ENCODE results near the gene OTOP1.
"Not testable (repeated sequence)": the region's sequence is repeated elsewhere in the genome, so short reads cannot be mapped to it uniquely, and the experiment has no call there.

Gene OTOP1

DNA sequence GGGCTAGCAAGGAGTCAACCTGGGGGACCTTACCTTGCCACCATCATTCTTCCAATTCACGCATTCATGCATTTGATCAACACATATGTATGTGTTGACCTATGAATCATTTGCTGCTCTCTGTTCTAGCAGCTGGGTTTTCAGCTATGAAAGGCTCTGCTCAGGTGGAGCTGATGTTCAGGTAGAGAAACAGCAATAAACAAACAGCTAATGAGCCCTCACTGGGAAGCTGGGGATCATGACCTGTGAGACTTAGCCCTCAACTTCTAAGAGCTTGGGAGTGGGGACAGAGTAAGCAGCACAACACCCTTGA is 1.6 kb upstream of the OTOP1 start:
- no peak for DNase-seq (ENCODE audit: low read depth in 2 of 3, low spot score in 1 of 3)

DNA sequence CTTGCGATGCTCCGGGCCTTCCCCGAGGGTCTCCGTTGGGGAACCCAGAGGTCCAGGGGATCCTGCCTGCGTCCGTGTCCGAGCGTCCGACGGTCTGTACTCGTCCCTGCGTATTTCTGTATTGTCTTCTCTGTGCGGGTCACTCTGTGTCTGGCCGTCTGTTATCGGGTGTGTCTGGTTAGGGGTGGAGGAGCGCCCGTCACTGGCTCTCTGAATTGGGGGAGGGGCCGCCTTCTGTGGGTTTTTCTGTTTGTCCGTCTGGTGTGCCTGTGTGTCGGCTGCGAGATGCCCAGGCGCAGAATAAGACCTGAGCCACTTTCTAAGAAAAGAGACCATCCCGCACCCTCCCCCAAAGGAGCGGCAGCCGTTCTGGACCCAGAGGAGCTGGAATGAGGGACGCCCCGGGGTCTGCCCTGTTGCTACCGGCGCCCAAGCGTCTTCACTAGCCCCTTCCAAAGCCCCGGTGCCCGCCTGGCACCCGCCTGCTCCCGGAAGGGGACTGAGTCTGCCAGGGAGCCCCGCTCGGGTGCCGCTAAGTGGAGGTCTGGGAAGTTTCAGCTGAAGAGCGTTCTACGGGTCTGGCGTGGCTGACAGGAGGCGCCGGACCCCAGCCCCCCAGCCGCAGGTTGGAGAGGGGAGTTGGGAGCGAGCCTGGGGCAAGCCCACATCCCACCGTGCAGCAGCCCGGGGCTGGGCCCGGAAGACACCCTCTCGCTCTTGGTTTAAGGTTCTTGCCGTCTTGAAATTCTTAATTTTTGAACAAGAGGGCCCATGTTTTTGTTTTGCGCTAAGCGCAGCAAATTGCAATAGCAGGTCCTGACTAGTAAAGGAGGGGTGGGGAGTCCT is 1.0 kb upstream of the OTOP1 start:
- no peak for DNase-seq (ENCODE audit: low read depth in 2 of 3, low spot score in 1 of 3)

DNA sequence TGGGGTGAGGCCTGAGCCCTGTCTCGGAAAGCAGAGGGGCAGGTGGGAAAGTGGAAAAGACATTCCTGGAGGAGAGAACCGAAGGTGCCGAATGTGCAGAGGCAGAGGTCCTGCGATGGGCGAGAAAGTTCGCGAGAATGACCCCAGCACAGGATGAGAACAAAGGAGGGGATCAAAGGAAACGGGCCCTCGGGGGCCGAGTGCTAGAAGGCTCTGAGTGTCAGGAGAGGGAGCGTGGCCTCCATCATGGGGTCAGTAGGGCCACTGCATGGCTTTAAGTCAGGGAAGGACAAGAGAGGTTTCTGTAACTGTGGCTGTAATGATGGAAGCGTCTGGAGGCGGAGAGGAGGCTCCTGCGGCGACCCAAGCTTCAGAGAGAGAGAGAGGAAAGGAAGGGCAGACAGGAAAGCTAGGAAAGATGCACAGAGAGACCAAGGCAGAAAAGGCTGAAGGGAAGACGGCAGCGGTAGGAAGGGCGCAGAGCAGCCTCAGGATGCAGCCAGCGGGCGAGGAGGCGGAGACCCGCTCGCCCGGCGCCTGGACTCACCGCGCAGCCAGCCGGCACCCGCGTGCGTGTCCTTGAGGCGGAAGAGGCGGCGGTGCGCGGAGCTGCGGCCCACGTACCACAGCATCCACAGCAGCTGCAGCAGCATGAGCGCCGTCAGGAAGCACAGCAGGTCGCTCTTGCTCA is 669 bp downstream of the OTOP1 start:
- DNase-seq (ENCODE audit: low read depth in 2 of 3, low spot score in 1 of 3): no peak

DNA sequence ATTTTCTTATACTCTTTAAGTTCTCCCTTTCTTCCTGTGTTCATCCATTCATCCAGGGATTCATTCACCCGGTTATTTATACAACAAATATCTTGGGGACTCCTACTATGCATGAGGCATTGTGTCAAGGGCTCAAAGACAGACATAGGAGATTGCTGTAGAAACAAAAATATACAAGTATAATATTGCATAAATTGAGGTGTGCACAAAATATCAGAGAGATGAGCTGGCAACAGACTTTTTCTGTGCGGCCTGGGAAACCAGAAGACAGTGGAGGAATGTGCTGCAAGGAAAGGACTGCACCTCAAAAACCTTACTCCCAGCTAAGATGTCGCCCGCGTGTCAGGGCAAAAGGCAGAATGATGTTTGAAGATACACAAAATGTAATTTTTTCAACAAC is 9.6 kb downstream of the OTOP1 start:
- DNase-seq (ENCODE audit: low read depth in 2 of 3, low spot score in 1 of 3): no peak

DNA sequence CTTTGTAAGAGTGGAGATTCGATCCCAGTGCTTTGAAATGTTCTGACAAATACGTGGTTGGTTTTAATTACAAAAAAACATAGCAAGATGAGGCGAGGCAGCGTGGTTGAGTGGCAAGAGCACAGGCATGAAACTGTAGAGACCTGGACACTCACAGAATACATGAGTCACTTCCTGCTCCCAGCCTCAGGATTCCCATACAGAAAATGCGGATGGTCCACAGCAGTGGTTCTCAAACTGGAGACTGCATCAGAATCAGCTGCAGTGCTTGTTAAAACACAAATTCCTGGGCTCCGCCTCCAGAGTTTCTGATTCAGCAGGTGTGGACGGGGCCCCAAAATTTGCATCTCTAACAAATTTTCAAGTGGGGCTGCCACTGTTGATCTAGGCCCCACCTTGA is 10.1 kb downstream of the OTOP1 start:
- no peak for DNase-seq (ENCODE audit: low read depth in 2 of 3, low spot score in 1 of 3)

DNA sequence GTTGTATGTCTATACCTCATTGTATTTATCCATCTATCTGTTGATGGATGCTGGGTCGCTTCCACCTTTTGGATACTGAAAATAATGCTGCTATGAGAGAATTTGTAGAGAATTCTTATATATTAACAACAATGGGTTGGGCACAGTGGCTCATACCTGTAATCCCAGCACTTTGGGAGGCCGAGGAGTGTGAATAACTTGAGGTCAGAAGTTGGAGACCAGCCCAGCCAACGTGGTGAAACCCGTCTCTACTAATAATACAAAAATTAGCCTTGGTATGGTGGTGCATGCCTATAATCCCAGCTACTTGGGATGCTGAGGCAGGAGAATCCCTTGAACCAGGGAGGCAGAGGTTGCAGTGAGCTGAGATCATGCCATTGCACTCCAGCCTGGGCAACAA is 13.1 kb downstream of the OTOP1 start:
- DNase-seq (ENCODE audit: low read depth in 2 of 3, low spot score in 1 of 3): not testable (repeated sequence)

DNA sequence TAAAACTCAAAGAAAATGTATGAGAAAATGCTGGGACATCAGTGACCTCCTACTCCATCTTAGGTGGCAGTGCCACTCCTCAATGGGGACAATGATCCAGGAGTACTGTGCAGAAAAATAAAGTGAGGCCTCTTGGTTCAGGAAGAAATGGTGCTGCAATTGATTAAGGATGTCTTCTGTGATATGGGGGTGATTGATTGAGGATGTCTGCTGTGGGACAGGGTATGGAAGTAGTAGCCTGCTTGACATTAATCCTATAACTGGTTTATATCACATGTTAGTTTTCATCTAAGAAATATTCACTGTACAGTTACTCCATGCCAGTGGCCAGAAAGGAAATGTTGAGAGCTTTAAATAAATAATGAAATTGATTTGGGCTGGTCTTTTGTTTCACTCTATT is 20.5 kb downstream of the OTOP1 start:
- no peak for DNase-seq (ENCODE audit: low read depth in 2 of 3, low spot score in 1 of 3)

DNA sequence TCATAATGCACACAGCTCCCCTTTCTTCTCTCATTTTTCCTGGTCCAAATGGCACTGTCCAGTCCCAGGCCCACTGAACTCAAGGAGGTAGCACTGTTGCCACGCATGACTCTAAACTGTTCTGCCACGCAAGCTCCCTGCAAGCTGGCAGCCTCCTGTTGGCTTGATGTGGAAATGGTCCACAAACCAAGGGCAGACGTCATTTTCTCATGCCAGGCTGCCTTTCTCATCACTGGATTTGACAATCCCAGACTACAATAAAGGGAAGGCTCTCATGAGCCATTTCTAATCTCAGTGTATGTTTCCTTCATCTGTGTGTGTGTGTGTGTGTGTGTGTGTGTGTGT is 22.4 kb downstream of the OTOP1 start:
- no peak for DNase-seq (ENCODE audit: low read depth in 2 of 3, low spot score in 1 of 3)

DNA sequence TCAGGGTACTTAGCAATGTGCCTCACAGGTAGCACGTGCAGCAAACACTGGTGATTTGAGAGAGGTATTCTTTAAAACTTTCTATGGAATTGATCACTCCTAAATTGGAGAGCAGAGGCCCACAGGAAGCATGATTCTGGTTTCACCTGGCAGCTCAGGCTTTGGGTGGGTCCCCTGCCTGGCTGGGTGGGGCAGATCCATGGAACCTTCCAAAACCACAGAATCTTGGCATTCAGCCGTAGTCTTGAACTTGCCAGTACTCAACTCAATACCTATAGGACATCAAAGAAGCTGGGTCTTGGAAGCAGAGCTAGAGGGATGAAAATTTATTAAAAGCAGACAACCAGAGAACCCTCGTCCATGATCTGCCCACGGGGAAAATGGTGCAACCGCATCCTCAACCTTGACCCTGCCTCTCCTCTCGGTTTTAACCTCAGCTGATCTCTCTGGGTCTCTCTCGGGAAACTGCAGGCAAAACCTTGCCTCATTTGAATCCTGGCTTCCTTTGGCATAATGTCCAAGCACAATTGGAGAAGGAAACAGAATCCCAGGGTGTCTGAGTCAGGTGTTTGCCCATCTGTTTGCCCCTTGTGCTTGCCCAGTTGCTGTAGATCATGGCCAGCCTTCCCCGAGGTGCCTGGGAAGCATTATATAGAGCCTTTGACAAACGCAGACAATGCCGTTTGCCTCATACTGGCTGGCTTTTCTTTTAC is 22.9 kb downstream of the OTOP1 start:
- no peak for DNase-seq (ENCODE audit: low read depth in 2 of 3, low spot score in 1 of 3)

DNA sequence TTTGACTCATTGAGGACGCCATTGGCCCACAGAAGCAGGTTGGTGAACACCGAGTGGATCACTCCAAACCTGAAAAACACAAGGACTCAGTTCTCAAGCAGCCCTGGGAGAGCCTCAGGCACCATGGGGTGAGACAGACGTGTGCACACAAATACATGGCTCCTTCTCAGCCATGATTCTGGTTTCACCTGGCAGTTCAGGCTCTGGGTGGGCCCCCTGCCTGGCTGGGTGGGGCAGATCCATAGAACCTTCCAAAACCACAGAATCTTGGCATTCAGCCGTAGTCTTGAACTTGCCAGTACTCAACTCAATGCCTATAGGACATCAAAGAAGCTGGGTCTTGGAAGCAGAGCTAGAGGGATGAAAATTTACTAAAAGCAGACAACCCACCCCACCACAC is 24.2 kb downstream of the OTOP1 start:
- DNase-seq (ENCODE audit: low read depth in 2 of 3, low spot score in 1 of 3): no peak

DNA sequence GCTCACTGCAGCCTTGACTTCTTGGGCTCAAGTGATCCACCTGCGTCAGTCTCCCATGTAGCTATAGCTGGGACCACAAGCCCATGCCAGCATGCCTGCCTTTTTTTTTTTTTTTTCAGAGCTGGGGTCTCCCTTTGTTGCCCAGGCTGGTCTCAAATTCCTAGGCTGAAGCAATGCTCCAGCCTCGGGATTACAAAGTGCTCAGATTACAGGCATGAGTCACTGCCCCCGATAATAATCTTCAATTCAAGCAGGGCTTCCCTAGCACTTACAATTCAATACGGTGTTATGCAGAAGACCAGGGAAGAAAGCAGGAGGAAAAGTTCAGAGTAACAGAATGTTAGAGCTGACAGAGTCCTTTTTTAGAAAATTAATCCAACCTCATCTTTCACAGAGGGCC is 26.1 kb downstream of the OTOP1 start:
- DNase-seq (ENCODE audit: low read depth in 2 of 3, low spot score in 1 of 3): no peak

DNA sequence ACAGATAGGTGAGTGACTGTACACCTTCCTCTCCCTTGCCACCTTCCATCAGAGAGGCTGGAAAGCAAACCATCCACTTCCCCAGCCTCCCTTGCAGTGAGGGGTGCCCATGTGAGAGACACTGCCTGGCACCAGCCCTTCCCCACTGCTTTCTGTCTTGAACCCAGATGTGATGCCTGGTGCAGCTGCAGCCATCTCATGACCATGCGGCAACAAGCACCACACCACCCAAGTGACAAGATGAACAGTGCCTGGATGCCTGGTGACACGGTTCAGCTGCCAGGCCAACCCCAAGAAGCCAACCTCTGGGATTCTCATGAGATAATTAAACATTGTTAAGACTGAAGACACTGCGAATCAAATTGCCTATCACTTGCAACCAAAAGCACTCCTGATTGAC is 31.4 kb downstream of the OTOP1 start:
- DNase-seq (ENCODE audit: low read depth in 2 of 3, low spot score in 1 of 3): no peak

DNA sequence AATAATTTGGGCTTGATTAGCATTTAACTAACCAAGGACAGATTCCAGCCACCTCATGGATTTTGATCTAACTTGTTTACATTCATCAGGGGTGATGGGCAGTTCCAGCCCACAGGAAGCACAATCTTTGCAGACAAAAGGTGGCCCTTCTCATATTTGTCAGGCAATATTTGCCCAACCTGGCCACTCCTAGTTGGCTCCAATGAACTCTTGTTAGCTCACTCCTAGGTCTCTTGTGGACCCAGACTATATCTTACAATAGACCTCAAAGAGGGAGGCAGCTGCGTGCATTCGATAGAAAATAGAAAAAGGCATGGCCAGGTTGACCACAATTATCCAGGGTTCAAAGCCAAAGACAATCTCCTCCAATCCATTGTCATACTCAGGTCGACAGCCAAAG is 38.2 kb downstream of the OTOP1 start:
- not testable (repeated sequence) for DNase-seq (ENCODE audit: low read depth in 2 of 3, low spot score in 1 of 3)

DNA sequence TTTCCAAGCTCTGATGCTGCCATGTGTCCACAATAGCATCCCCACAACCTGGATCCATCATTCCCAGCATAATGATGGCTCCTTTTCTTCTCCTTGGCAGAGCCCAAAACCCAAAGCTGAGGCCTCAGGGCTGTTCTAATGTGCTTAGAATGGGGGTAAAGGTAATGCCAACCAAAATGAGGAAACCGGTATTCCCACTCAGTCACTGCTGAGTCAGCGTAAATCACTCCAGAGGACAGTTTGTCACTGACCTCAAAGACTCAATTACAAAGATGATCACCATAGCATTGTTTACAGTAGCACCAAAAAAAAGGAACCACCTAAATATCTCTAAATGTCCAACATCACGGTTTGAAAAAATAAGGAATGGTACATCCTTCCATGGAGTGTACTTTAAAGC is 41.2 kb downstream of the OTOP1 start:
- no peak for DNase-seq (ENCODE audit: low read depth in 2 of 3, low spot score in 1 of 3)

DNA sequence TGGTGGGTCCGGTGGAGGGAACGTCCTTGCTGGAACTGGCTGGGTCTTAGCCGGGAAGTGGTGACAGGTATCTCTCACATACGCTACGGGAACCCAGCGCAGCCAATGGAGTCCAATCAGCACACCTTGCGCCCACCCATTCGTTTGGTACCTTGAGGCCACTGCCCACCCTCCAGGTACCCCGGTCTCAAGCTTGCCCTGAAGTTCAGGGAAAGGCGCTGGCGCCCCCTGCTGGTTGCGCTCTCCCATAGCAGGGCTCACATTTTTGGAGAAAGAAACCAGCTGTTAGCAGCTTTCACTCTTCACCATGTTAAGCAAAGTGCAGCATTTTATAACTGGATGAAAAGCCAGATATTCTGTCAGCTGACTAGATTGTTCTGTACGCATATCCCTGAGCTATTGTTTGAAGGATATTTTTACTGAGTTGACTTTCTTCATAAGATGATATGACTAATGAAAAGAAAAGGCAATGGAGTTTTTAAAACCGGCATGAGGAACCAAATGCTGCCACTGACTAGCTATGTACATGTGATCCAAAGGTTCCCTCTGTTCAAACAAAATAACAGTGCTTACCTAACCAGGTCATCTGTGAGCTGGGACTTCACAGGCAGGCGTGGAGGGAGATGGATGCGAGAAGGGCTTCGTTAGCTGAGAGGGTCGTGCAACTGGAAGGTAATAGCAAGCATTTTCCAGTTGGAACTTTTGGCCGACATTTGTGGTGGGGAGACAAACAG is 43.7 kb downstream of the OTOP1 start:
- DNase-seq (ENCODE audit: low read depth in 2 of 3, low spot score in 1 of 3): peak in 2 of 3 donors; percentile 5 to 19

DNA sequence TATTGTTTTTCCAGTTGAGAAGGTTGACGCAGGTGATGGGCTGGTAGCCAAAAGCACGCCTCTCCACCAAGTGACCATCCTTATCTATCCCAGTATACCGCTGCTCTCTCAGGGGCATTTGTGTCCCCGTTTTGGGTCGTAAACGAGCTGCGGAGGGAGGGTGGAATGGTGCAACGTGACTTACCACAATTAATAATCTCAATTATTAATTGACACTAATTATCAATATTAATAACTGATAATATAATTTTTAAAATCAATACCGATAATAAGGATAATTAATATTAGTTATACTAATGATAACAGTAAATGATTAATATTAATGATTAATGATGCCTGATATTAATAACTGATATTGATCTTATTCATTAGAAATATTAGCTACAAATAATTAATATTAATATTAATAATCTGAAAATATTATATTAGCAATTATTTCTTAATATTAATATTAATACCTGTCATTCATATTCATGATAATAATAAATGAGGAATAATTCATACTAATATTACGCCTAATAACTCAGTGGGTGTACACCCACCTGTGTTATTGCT is 56.1 kb downstream of the OTOP1 start:
- DNase-seq (ENCODE audit: low read depth in 2 of 3, low spot score in 1 of 3): no peak

DNA sequence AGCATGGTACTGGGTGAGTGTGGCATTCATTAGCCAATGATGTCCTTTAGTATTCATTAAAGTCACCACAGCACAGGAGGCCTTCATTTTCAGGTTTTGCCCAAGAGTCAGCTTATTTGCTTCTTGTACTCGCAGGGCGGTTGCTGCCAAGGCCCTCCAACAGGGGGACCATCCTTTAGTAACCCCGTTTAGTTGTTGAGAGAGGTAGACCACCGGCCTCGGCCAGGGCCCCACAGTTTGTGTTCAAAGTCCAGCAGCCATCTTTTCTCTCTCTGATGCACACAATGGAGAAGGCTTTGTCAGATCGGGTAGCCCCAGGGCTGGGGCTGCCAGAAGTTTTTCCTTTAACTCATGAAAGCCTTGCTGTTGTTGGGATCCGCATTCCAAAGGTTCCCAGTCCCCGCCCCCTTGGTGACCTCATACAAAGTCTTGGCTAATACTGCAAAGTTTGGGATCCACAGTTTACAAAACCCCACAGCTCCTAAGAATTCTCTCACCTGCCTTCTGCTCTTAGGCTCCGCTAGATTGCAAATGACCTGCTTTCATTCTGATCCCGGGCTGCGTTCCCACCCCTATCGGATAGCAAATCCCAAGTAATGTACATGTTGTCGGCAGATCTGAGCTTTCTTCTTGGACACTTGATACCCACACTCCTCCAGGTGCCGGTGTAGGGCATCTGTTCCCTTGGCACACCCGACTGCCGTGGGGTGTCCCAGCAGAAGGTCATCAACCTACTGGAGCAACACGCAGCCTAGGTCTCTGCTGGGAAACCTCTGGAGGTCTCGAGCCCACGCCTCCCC is 58.5 kb downstream of the OTOP1 start:
- DNase-seq (ENCODE audit: low read depth in 2 of 3, low spot score in 1 of 3): not testable (repeated sequence)

DNA sequence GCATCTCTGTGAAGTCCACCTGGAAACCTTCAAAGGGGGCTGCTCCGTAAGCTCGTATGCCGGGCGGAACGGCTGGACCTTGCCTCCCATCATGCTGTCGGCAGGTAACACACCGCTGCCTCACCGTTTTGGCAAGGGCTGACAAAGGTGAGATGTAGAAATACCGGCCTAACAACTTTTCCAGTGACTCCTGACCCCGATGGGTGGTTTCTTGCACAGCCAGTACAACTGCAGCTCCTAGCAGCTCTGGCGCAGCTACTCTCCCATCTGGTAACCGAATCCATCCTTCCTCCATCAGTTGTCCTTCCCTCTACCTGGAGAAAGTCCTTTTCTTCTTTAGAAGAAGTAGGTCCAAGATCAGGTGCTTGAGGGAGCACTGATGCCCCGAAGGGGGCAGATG is 59.7 kb downstream of the OTOP1 start:
- DNase-seq (ENCODE audit: low read depth in 2 of 3, low spot score in 1 of 3): not testable (repeated sequence)

DNA sequence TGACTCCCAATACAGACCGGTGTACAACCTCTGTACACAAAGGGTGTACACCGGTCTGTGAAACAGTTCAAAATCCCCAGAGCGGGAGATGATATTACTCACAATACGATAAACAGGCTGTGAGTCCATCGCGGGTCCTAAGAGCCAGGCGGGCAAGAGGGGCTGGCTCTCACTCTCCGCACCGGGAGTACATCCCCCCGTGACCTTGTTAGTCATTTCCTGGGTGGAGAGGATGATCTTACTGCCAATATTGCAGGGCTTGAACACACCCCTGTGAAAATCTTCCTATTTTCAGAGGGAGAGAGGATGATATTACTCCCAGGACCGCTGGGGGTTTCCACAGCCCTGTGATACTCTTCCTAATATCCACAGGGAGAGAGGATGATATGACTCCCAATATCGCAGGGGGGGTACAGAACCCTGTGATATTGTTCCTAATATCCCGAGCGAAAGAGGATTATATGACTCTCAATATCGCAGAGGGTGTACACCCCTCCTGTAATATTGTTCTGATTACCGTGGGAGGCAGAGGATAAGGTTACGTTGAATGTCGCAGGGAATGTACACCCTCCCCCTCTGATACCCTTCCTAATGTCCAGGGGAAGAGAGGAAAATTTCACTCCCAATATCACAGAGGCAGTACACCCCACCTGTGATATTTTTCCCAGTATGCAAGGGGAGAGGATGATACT is 60.9 kb downstream of the OTOP1 start:
- not testable (repeated sequence) for DNase-seq (ENCODE audit: low read depth in 2 of 3, low spot score in 1 of 3)
